NCI-H146 treated with DMSO at 0.1 percent for 48 hours (cell line): ENCODE measurements around the gene ZNF266.

ENCODE experiments used
- DNase-seq: peaks from one replicate; lab custom pipeline; 2025; ENCODE audit not compliant: unreplicated experiment; lab: John Stamatoyannopoulos, UW

Gene ZNF266

GRCh38 chr19:9435279-9436268, at the start of gene ZNF266:
Gene ZNF266 (minus strand): TSS chr19:9435573. CDS start chr19:9420089, 15,484 bp downstream.
- DNase-seq = peak; percentile 46

- no peak for DNase-seq
These were observed 49.8 kb upstream of the ZNF266 start for GRCh38 chr19:9485140-9485539.

- DNase-seq = no peak
These were observed 39.6 kb upstream of the ZNF266 start for GRCh38 chr19:9474975-9475374.

- DNase-seq = no peak
These were observed 31.8 kb upstream of the ZNF266 start for GRCh38 chr19:9467161-9467560.

GRCh38 chr19:9461938-9462337, 26.6 kb upstream of the ZNF266 start:
- no peak for DNase-seq

GRCh38 chr19:9456018-9456689, 20.8 kb upstream of the ZNF266 start:
- DNase-seq = no peak

- no peak for DNase-seq
These were observed 18.6 kb upstream of the ZNF266 start for GRCh38 chr19:9453953-9454352.

- DNase-seq = no peak
These were observed 9.7 kb upstream of the ZNF266 start for GRCh38 chr19:9445037-9445436.

- no peak for DNase-seq
These were observed 985 bp upstream of the ZNF266 start for GRCh38 chr19:9436358-9436757.

- no peak for DNase-seq
These were observed 3.9 kb downstream of the ZNF266 start for GRCh38 chr19:9431475-9431874.

GRCh38 chr19:9430444-9430843, 4.9 kb downstream of the ZNF266 start:
- DNase-seq = no peak

GRCh38 chr19:9427941-9428340, 7.4 kb downstream of the ZNF266 start:
- no peak for DNase-seq

- no peak for DNase-seq
These were observed 22.0 kb downstream of the ZNF266 start for GRCh38 chr19:9413240-9413954.

- no peak for DNase-seq
These were observed 27.5 kb downstream of the ZNF266 start for GRCh38 chr19:9407827-9408226.

GRCh38 chr19:9406798-9407352, 28.5 kb downstream of the ZNF266 start:
- DNase-seq = peak; percentile 44

GRCh38 chr19:9381361-9381785, 54.0 kb downstream of the ZNF266 start:
- no peak for DNase-seq

- DNase-seq = no peak
These were observed 64.4 kb downstream of the ZNF266 start for GRCh38 chr19:9370738-9371619.

GRCh38 chr19:9362905-9363304, 72.5 kb downstream of the ZNF266 start, which contains the start of gene ZNF177:
Gene ZNF177 (plus strand): TSS chr19:9363013. CDS start chr19:9378312, 15,299 bp downstream.
- DNase-seq = no peak
